HEK293 (cell line): ENCODE measurements around the gene PRR18.

Experiments
- CTCF ChIA-PET: fragments of 350-600 bp; formaldehyde crosslinking; extraction: SDS; loops from one replicate; lab custom pipeline; 2021; ENCODE audit warnings: antibody characterized with exemption; lab: Yijun Ruan, JAX
- POLR2A ChIA-PET: fragments of 300-600 bp; formaldehyde crosslinking; extraction: SDS; loops from one replicate; lab custom pipeline; 2020; ENCODE audit warnings: antibody characterized with exemption, inconsistent platforms; lab: Yijun Ruan, JAX
- H3K27ac ChIP-seq: fragments of 200-500 bp; sonication (Bioruptor generic); 2 replicates; pipeline ENCODE4 v1.5.1; 2014; ENCODE audit warnings: low read depth, low read length, control low read depth, inconsistent platforms; ENCODE audit errors: extremely low read depth
- H3K36me3 ChIP-seq, 2 experiments: fragments of 200-500 bp in 1 of 2; sonication (Bioruptor generic) in 1 of 2; 1 replicate in 1 of 2; 2 replicates in 1 of 2; pipeline ENCODE4 v1.5.1; 2014 to 2017; ENCODE audit warnings: inconsistent platforms in 2 of 2, low read length in 2 of 2; ENCODE audit not compliant: control insufficient read depth in 2 of 2, insufficient read depth in 1 of 2
- H3K4me1 ChIP-seq: fragments of 200-500 bp; sonication (Bioruptor generic); 2 replicates; pipeline ENCODE4 v1.5.1; 2014; ENCODE audit warnings: mild to moderate bottlenecking, low read length, inconsistent platforms; ENCODE audit not compliant: control insufficient read depth, insufficient read depth
- H3K4me3 ChIP-seq: 2 replicates; pipeline ENCODE4 v1.5.1; 2011; ENCODE audit warnings: low read depth, mild to moderate bottlenecking, control low read depth, low read length, moderate library complexity
- H3K9me3 ChIP-seq: fragments of 200-500 bp; sonication (Bioruptor generic); 2 replicates; pipeline ENCODE4 v1.5.1; 2014; ENCODE audit warnings: low read depth, low read length, inconsistent platforms; ENCODE audit not compliant: control insufficient read depth, insufficient read depth
- HIC1 ChIP-seq: fragments of 450-650 bp; formaldehyde crosslinking; IDR thresholded peaks from 2 replicates; pipeline ENCODE4 v1.5.1; 2016; ENCODE audit warnings: missing biosample characterization, missing genetic modification characterization
- KLF8 ChIP-seq: fragments of 450-650 bp; formaldehyde crosslinking; IDR thresholded peaks from 2 replicates; pipeline ENCODE4 v1.5.1; 2016; ENCODE audit warnings: missing biosample characterization, missing genetic modification characterization
- MYNN ChIP-seq: fragments of 450-650 bp; formaldehyde crosslinking; IDR thresholded peaks from 2 replicates; pipeline ENCODE4 v1.5.1; 2016; ENCODE audit warnings: missing biosample characterization, missing genetic modification characterization, borderline replicate concordance
- SP7 ChIP-seq: fragments of 450-650 bp; formaldehyde crosslinking; IDR thresholded peaks from 2 replicates; pipeline ENCODE4 v1.5.1; 2016; ENCODE audit warnings: missing biosample characterization, missing genetic modification characterization
- ZNF433 ChIP-seq: fragments of 450-650 bp; formaldehyde crosslinking; IDR thresholded peaks from 2 replicates; pipeline ENCODE4 v1.5.1; 2016; ENCODE audit warnings: missing biosample characterization, missing genetic modification characterization, low read depth
- ZNF571 ChIP-seq: fragments of 450-650 bp; formaldehyde crosslinking; IDR thresholded peaks from 2 replicates; pipeline ENCODE4 v1.5.0; 2017; ENCODE audit warnings: missing biosample characterization, missing genetic modification characterization
- ZNF645 ChIP-seq: fragments of 450-650 bp; formaldehyde crosslinking; IDR thresholded peaks from 2 replicates; pipeline ENCODE4; 2016; ENCODE audit warnings: missing biosample characterization, missing genetic modification characterization
- ZNF785 ChIP-seq: fragments of 450-650 bp; formaldehyde crosslinking; IDR thresholded peaks from 2 replicates; pipeline ENCODE4 v1.5.1; 2016; ENCODE audit warnings: missing biosample characterization, missing genetic modification characterization
- TF ChIP-seq, protein P1 (sequence below): fragments of 450-650 bp; formaldehyde crosslinking; optimal IDR thresholded peaks from 2 replicates; pipeline ENCODE3; 2016; ENCODE audit warnings: missing biosample characterization, mild to moderate bottlenecking, missing genetic modification characterization
- TF ChIP-seq, protein P2 (sequence below): fragments of 450-650 bp; formaldehyde crosslinking; IDR thresholded peaks from 2 replicates; pipeline ENCODE4 v1.5.1; 2016; ENCODE audit warnings: missing biosample characterization, missing genetic modification characterization, borderline replicate concordance
- TF ChIP-seq, protein P3 (sequence below): fragments of 450-650 bp; formaldehyde crosslinking; conservative IDR thresholded peaks from 2 replicates; pipeline ENCODE4 v1.5.1; 2016; ENCODE audit warnings: low read depth, missing biosample characterization, missing genetic modification characterization
- TF ChIP-seq, protein P4 (sequence below): fragments of 450-650 bp; formaldehyde crosslinking; IDR thresholded peaks from 2 replicates; pipeline ENCODE4 v1.5.1; 2016; ENCODE audit warnings: missing biosample characterization, missing genetic modification characterization
- TF ChIP-seq, protein P5 (sequence below): fragments of 450-650 bp; formaldehyde crosslinking; IDR thresholded peaks from 2 replicates; pipeline ENCODE4 v1.5.1; 2017; ENCODE audit warnings: missing biosample characterization, missing genetic modification characterization

PRR18 gene

DNA sequence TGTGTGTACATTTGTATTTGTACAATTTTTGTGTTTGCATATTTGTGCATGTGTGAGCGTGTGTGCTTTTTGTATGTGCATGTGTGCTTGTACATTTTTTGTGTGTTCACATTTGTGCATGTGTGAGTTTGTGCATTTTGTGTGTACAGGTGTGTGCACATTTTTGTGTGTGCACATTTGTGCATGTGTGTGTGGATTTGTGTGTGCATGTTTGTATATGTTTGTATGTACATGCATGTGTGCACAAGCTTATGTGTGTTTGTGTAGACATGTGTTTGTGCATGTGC lies 28.9 kb downstream of the PRR18 start:
- CTCF ChIA-PET = interaction anchor here (0.7 to 3.7 kb wide), 3 partner anchors 117 to 863 kb away, joined by 3 to 23 read pairs (median 4); no protein-coding TSS in a partner anchor
- no peak overlapping the region for H3K27ac ChIP-seq
- H3K4me1 ChIP-seq = no peaks in the 10 kb centered on the region
- TF ChIP-seq, protein P1, sequence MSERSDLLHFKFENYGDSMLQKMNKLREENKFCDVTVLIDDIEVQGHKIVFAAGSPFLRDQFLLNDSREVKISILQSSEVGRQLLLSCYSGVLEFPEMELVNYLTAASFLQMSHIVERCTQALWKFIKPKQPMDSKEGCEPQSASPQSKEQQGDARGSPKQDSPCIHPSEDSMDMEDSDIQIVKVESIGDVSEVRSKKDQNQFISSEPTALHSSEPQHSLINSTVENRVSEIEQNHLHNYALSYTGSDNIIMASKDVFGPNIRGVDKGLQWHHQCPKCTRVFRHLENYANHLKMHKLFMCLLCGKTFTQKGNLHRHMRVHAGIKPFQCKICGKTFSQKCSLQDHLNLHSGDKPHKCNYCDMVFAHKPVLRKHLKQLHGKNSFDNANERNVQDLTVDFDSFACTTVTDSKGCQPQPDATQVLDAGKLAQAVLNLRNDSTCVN (tag by site-specific recombination) = peak; percentile 13
- no peak for TF ChIP-seq ZNF433 (tag by site-specific recombination)
- TF ChIP-seq ZNF571 (tag by site-specific recombination) = no peak
- TF ChIP-seq ZNF645 (tag by site-specific recombination) = no peak
- no peak for TF ChIP-seq MYNN (tag by site-specific recombination)
- TF ChIP-seq SP7 (tag by site-specific recombination) = no peak
- no peak for TF ChIP-seq HIC1
- no peak for TF ChIP-seq KLF8 (tag by site-specific recombination)
- no peaks in the 10 kb centered on the region for H3K36me3 ChIP-seq
- no peaks in the 10 kb centered on the region for H3K9me3 ChIP-seq
- POLR2A ChIA-PET = no interaction called here
- H3K4me3 ChIP-seq = no peak overlapping the region

- Histone ChIP-seq H3K9me3 (no peaks in the 10 kb centered on the region), H3K36me3 (no peaks in the 10 kb centered on the region), H3K4me1 (no peaks in the 10 kb centered on the region), H3K4me3 (no peak overlapping the region), H3K27ac (no peak overlapping the region)
- ChIA-PET CTCF (interaction anchor here (1.0 to 3.7 kb wide), 2 partner anchors 121 to 863 kb away, joined by 3 to 23 read pairs; no protein-coding TSS in a partner anchor), POLR2A (no interaction called here)
- TF ChIP-seq, protein P2, sequence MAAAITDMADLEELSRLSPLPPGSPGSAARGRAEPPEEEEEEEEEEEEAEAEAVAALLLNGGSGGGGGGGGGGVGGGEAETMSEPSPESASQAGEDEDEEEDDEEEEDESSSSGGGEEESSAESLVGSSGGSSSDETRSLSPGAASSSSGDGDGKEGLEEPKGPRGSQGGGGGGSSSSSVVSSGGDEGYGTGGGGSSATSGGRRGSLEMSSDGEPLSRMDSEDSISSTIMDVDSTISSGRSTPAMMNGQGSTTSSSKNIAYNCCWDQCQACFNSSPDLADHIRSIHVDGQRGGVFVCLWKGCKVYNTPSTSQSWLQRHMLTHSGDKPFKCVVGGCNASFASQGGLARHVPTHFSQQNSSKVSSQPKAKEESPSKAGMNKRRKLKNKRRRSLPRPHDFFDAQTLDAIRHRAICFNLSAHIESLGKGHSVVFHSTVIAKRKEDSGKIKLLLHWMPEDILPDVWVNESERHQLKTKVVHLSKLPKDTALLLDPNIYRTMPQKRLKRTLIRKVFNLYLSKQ = no peak
- TF ChIP-seq, protein P3, sequence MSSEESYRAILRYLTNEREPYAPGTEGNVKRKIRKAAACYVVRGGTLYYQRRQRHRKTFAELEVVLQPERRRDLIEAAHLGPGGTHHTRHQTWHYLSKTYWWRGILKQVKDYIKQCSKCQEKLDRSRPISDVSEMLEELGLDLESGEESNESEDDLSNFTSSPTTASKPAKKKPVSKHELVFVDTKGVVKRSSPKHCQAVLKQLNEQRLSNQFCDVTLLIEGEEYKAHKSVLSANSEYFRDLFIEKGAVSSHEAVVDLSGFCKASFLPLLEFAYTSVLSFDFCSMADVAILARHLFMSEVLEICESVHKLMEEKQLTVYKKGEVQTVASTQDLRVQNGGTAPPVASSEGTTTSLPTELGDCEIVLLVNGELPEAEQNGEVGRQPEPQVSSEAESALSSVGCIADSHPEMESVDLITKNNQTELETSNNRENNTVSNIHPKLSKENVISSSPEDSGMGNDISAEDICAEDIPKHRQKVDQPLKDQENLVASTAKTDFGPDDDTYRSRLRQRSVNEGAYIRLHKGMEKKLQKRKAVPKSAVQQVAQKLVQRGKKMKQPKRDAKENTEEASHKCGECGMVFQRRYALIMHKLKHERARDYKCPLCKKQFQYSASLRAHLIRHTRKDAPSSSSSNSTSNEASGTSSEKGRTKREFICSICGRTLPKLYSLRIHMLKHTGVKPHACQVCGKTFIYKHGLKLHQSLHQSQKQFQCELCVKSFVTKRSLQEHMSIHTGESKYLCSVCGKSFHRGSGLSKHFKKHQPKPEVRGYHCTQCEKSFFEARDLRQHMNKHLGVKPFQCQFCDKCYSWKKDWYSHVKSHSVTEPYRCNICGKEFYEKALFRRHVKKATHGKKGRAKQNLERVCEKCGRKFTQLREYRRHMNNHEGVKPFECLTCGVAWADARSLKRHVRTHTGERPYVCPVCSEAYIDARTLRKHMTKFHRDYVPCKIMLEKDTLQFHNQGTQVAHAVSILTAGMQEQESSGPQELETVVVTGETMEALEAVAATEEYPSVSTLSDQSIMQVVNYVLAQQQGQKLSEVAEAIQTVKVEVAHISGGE = no peak
- TF ChIP-seq, protein P4, sequence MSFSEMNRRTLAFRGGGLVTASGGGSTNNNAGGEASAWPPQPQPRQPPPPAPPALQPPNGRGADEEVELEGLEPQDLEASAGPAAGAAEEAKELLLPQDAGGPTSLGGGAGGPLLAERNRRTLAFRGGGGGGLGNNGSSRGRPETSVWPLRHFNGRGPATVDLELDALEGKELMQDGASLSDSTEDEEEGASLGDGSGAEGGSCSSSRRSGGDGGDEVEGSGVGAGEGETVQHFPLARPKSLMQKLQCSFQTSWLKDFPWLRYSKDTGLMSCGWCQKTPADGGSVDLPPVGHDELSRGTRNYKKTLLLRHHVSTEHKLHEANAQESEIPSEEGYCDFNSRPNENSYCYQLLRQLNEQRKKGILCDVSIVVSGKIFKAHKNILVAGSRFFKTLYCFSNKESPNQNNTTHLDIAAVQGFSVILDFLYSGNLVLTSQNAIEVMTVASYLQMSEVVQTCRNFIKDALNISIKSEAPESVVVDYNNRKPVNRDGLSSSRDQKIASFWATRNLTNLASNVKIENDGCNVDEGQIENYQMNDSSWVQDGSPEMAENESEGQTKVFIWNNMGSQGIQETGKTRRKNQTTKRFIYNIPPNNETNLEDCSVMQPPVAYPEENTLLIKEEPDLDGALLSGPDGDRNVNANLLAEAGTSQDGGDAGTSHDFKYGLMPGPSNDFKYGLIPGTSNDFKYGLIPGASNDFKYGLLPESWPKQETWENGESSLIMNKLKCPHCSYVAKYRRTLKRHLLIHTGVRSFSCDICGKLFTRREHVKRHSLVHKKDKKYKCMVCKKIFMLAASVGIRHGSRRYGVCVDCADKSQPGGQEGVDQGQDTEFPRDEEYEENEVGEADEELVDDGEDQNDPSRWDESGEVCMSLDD (tag by site-specific recombination) = no peak
- TF ChIP-seq, protein P1 (tag by site-specific recombination) = peak; percentile 18
- no peak for TF ChIP-seq ZNF785 (tag by site-specific recombination)
- TF ChIP-seq, protein P5, sequence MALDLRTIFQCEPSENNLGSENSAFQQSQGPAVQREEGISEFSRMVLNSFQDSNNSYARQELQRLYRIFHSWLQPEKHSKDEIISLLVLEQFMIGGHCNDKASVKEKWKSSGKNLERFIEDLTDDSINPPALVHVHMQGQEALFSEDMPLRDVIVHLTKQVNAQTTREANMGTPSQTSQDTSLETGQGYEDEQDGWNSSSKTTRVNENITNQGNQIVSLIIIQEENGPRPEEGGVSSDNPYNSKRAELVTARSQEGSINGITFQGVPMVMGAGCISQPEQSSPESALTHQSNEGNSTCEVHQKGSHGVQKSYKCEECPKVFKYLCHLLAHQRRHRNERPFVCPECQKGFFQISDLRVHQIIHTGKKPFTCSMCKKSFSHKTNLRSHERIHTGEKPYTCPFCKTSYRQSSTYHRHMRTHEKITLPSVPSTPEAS (tag by site-specific recombination) = peak; percentile 77
Observed at GRCh38 chr6:166278579-166279392, 29.4 kb downstream of the PRR18 start.
